Retinal pigment epithelial cell (primary cell): ENCODE results near the gene RAB31.

Experiments
- DNase-seq: peaks from one replicate; pipeline ENCODE4 v3.0.0-alpha.2; 2010; ENCODE audit warnings: low read depth
- H3K4me3 ChIP-seq: 2 replicates; pipeline ENCODE4 v1.5.1; 2011; ENCODE audit warnings: mild to moderate bottlenecking, low read length, control low read depth, moderate library complexity
- CTCF ChIP-seq: conservative IDR thresholded peaks from 2 replicates; pipeline ENCODE4 v1.5.1; 2011; ENCODE audit warnings: low read depth, low read length, control low read depth, inconsistent platforms

The RAB31 gene

GRCh38 chr18:9825571-9826073, 117.5 kb downstream of the RAB31 start:
- no peak overlapping the region for H3K4me3 ChIP-seq
- DNase-seq: peak; percentile 79
- TF ChIP-seq CTCF: no peak

GRCh38 chr18:9826685-9827084, 118.6 kb downstream of the RAB31 start:
- H3K4me3 ChIP-seq: no peak overlapping the region
- no peak for DNase-seq
- TF ChIP-seq CTCF: no peak

- TF ChIP-seq CTCF: no peak
- DNase-seq: no peak
- H3K4me3 ChIP-seq: no peak overlapping the region
Observed at GRCh38 chr18:9827211-9827792, 119.2 kb downstream of the RAB31 start.

GRCh38 chr18:9827793-9828505, 119.8 kb downstream of the RAB31 start:
- no peak for TF ChIP-seq CTCF
- peak; percentile 95 for DNase-seq
- H3K4me3 ChIP-seq: no peak overlapping the region

- no peak for TF ChIP-seq CTCF
- no peak overlapping the region for H3K4me3 ChIP-seq
- no peak for DNase-seq
Observed at GRCh38 chr18:9828506-9829396, 120.7 kb downstream of the RAB31 start.

- no peak for DNase-seq
- TF ChIP-seq CTCF: no peak
- no peak overlapping the region for H3K4me3 ChIP-seq
Observed at GRCh38 chr18:9829397-9829712, 121.3 kb downstream of the RAB31 start.
